MM.1S (cell line): ENCODE measurements around the gene IL3.

Experiments
- DNase-seq: peaks from one replicate; pipeline ENCODE4 v3.0.0-alpha.2; 2015
- H2AFZ ChIP-seq: fragments of 300-600 bp; sonication (generic); 2 replicates; pipeline ENCODE4 v1.6.0; 2016; ENCODE audit warnings: antibody characterized with exemption, low read length
- H3F3A ChIP-seq: fragments of 300-600 bp; sonication (generic); 2 replicates; pipeline ENCODE4 v1.6.1; 2016; ENCODE audit warnings: mild to moderate bottlenecking, antibody characterized with exemption, low read length, moderate library complexity, mixed read lengths; ENCODE audit not compliant: insufficient read depth
- H3K27ac ChIP-seq: fragments of 300-600 bp; sonication (generic); 2 replicates; pipeline ENCODE4 v1.5.1; 2016; ENCODE audit warnings: mild to moderate bottlenecking, low read length
- H3K27me3 ChIP-seq: fragments of 300-600 bp; sonication (generic); replicated peaks from 2 replicates; pipeline ENCODE4 v1.6.0; 2016; ENCODE audit warnings: low read length; ENCODE audit not compliant: insufficient read depth
- H3K36me3 ChIP-seq: fragments of 300-600 bp; sonication (generic); replicated peaks from 2 replicates; pipeline ENCODE4 v1.6.1; 2016; ENCODE audit warnings: mild to moderate bottlenecking, low read length, mixed read lengths; ENCODE audit not compliant: insufficient read depth
- H3K4me1 ChIP-seq: fragments of 300-600 bp; sonication (generic); 2 replicates; pipeline ENCODE4 v1.6.1; 2016; ENCODE audit warnings: low read length, mixed read lengths
- H3K4me2 ChIP-seq: fragments of 300-600 bp; sonication (generic); 2 replicates; pipeline ENCODE4 v1.6.0; 2016; ENCODE audit warnings: low read depth, low read length
- H3K4me3 ChIP-seq: fragments of 300-600 bp; sonication (generic); 2 replicates; pipeline ENCODE4 v1.5.1; 2016; ENCODE audit warnings: low read length, mixed read lengths
- H3K79me2 ChIP-seq: fragments of 300-600 bp; sonication (generic); 2 replicates; pipeline ENCODE4 v1.6.1; 2016; ENCODE audit warnings: mixed run types, low read length, mixed read lengths
- H3K9ac ChIP-seq: fragments of 300-600 bp; sonication (generic); 2 replicates; pipeline ENCODE4 v1.6.1; 2016; ENCODE audit warnings: low read length, mixed read lengths
- H3K9me2 ChIP-seq: fragments of 300-600 bp; sonication (generic); replicated peaks from 2 replicates; pipeline ENCODE4 v1.6.1; 2016; ENCODE audit warnings: mild to moderate bottlenecking, low read length, mixed read lengths; ENCODE audit not compliant: insufficient read depth
- H3K9me3 ChIP-seq: fragments of 300-600 bp; sonication (generic); replicated peaks from 2 replicates; pipeline ENCODE4 v1.6.1; 2016; ENCODE audit warnings: mild to moderate bottlenecking, low read length, mixed read lengths; ENCODE audit not compliant: insufficient read depth
- H4K20me1 ChIP-seq: fragments of 300-600 bp; sonication (generic); 2 replicates; pipeline ENCODE4 v1.6.1; 2016; ENCODE audit warnings: mild to moderate bottlenecking, low read length, moderate library complexity, mixed read lengths; ENCODE audit not compliant: insufficient read depth
- EZH2 ChIP-seq: fragments of 300-600 bp; sonication (generic); optimal IDR thresholded peaks from 2 replicates; pipeline ENCODE3; 2017; ENCODE audit warnings: low read depth, mild to moderate bottlenecking, antibody characterized with exemption, low read length, mixed read lengths
- EZH2phosphoT487 ChIP-seq: fragments of 300-600 bp; sonication (generic); IDR thresholded peaks from 2 replicates; pipeline ENCODE4 v1.6.1; 2018; ENCODE audit warnings: antibody characterized with exemption, low read length
- TF ChIP-seq, protein P1 (sequence below): fragments of 300-600 bp; sonication (generic); IDR thresholded peaks from 2 replicates; pipeline ENCODE4 v1.5.1; 2016; ENCODE audit warnings: antibody characterized with exemption, low read length, mixed read lengths

Gene IL3

GRCh38 chr5:132066871-132067270 lies 6.4 kb downstream of the IL3 start:
- no peaks in the 10 kb centered on the region for H3K27me3 ChIP-seq
- no peaks in the 10 kb centered on the region for H3K36me3 ChIP-seq
- H3K4me1 ChIP-seq: peaks cover 7% of the 10 kb centered on the region
- DNase-seq: no peak
- no peak overlapping the region for H2AFZ ChIP-seq
- no peak overlapping the region for H3K4me3 ChIP-seq
- no peaks in the 10 kb centered on the region for H3K79me2 ChIP-seq
- H3F3A ChIP-seq: no peaks in the 10 kb centered on the region
- H3K9ac ChIP-seq: no peak overlapping the region
- H3K27ac ChIP-seq: no peak overlapping the region
- no peaks in the 10 kb centered on the region for H3K9me3 ChIP-seq
- no peaks in the 10 kb centered on the region for H3K9me2 ChIP-seq
- H3K4me2 ChIP-seq: no peak overlapping the region
- TF ChIP-seq EZH2phosphoT487 (no peak), EZH2 (no peak)
- TF ChIP-seq, protein P1, sequence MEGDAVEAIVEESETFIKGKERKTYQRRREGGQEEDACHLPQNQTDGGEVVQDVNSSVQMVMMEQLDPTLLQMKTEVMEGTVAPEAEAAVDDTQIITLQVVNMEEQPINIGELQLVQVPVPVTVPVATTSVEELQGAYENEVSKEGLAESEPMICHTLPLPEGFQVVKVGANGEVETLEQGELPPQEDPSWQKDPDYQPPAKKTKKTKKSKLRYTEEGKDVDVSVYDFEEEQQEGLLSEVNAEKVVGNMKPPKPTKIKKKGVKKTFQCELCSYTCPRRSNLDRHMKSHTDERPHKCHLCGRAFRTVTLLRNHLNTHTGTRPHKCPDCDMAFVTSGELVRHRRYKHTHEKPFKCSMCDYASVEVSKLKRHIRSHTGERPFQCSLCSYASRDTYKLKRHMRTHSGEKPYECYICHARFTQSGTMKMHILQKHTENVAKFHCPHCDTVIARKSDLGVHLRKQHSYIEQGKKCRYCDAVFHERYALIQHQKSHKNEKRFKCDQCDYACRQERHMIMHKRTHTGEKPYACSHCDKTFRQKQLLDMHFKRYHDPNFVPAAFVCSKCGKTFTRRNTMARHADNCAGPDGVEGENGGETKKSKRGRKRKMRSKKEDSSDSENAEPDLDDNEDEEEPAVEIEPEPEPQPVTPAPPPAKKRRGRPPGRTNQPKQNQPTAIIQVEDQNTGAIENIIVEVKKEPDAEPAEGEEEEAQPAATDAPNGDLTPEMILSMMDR: no peak
- H4K20me1 ChIP-seq: no peaks in the 10 kb centered on the region

DNA sequence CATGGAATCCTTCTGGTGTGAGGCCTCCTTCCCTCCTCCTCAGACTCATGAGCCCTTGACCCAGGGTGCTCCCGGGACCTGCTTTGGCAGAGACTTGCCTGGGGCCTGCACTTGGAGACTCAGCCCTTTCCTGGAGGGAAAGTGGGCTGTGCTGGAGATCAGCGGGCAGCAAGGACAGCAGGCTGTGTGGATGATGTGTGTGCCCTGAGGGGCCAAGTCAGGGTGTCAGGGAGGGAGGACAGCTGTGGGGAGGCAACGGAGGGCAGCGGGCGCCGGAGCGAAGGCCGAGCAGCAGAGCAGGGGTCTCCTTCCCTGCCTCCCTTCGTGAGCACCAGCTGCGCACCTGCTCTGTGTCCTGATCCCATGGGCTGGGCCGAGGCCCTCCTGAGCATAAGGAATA lies 7.0 kb downstream of the IL3 start:
- H3K4me1 ChIP-seq: peaks cover 7% of the 10 kb centered on the region
- H3F3A ChIP-seq: no peaks in the 10 kb centered on the region
- H3K79me2 ChIP-seq: no peaks in the 10 kb centered on the region
- no peak overlapping the region for H3K4me3 ChIP-seq
- H3K9ac ChIP-seq: no peak overlapping the region
- no peaks in the 10 kb centered on the region for H3K27me3 ChIP-seq
- H3K9me3 ChIP-seq: no peaks in the 10 kb centered on the region
- no peak overlapping the region for H3K4me2 ChIP-seq
- DNase-seq: no peak
- no peaks in the 10 kb centered on the region for H3K9me2 ChIP-seq
- no peak overlapping the region for H3K27ac ChIP-seq
- no peaks in the 10 kb centered on the region for H3K36me3 ChIP-seq
- TF ChIP-seq EZH2phosphoT487 (no peak), EZH2 (no peak)
- TF ChIP-seq, protein P1: no peak
- no peaks in the 10 kb centered on the region for H4K20me1 ChIP-seq
- no peak overlapping the region for H2AFZ ChIP-seq

DNA sequence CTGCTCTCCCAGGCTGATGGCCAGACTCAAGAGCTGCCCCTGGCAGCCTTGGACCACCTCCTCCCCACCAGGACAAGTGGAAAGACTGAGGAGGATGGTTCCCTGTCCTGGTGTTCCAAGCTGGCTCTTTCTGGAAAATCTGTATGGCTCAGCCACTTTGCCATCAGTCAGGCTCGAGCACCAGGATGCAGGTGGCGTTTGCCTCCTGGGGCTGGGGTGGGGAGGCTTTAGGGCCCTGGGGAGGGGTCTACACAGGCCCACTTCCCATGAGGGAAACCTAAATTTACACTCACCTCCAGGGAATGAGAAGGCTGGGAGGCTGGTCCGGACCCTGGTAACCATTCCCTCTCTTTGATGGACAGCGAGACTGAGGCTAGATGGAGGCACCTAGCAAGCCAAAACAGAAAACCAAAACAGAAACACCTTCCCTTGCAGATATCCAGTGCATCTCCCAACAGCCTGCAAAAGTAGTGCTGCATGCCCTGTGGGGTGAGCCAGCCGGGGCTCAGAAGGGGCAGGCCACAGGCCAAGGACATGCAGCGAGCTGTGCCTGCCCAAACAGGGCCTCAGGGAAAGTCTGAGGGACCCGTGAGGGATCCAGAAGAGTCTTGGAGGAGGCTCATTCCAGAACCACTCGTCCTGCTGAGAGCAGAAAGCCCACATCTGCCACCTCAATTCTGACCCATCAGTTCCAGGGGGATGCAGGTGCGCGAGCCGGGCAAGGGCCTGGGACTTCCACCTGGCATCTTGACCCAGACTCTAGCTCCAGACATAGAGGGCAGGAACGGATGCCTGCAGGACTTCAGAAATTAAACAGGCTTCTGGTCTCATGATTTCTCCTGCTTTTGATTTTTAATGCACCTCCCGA lies 7.7 kb downstream of the IL3 start:
- Histone ChIP-seq H3K27me3 (no peaks in the 10 kb centered on the region), H3K9me2 (no peaks in the 10 kb centered on the region), H3K36me3 (no peaks in the 10 kb centered on the region), H3K4me1 (peaks cover 7% of the 10 kb centered on the region), H3K9me3 (no peaks in the 10 kb centered on the region), H4K20me1 (no peaks in the 10 kb centered on the region), H3F3A (no peaks in the 10 kb centered on the region), H3K4me2 (no peak overlapping the region), H3K27ac (no peak overlapping the region), H3K79me2 (no peaks in the 10 kb centered on the region), H2AFZ (no peak overlapping the region), H3K9ac (no peak overlapping the region), H3K4me3 (no peak overlapping the region)
- no peak for DNase-seq
- TF ChIP-seq, protein P1: no peak
- TF ChIP-seq EZH2 (no peak), EZH2phosphoT487 (no peak)
